ENCODE measurements around the gene REC8.
"Not testable (repeated sequence)": the region's sequence is repeated elsewhere in the genome, so short reads cannot be mapped to it uniquely, and the experiment has no call there.

Gene REC8

DNA sequence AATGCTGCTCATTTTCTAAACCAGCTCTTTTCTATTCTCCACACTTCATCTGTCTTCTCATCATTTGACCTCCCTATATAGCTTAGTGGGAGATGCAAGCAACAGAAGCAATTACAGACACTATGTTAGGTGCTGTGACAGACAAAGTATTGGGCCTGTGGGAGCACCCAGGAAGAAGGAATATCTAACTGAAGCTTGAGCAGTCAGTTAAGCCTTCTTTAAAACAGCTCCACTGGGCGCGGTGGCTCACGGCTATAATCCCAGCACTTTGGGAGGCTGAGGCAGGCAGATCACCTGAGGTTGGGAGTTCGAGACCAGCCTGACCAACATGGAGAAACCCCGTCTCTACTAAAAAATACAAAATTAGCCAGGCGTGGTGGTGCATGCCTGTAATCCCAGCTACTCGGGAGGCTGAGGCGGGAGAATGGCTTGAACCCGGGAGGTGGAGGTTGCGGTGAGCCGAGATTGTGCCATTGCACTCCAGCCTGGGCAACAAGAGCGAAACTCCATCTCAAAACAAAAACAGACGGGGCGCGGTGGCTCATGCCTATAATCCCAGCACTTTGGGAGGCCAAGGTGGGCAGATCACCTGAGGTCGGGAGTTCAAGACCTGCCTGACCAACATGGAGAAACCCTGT, 31.5 kb downstream of the REC8 start:
- DNase-seq (ENCODE audit: low read depth, low spot score): not testable (repeated sequence)

GRCh38 chr14:24204163-24205146, 32.6 kb downstream of the REC8 start:
- no peak for DNase-seq (ENCODE audit: low read depth, low spot score)

DNA sequence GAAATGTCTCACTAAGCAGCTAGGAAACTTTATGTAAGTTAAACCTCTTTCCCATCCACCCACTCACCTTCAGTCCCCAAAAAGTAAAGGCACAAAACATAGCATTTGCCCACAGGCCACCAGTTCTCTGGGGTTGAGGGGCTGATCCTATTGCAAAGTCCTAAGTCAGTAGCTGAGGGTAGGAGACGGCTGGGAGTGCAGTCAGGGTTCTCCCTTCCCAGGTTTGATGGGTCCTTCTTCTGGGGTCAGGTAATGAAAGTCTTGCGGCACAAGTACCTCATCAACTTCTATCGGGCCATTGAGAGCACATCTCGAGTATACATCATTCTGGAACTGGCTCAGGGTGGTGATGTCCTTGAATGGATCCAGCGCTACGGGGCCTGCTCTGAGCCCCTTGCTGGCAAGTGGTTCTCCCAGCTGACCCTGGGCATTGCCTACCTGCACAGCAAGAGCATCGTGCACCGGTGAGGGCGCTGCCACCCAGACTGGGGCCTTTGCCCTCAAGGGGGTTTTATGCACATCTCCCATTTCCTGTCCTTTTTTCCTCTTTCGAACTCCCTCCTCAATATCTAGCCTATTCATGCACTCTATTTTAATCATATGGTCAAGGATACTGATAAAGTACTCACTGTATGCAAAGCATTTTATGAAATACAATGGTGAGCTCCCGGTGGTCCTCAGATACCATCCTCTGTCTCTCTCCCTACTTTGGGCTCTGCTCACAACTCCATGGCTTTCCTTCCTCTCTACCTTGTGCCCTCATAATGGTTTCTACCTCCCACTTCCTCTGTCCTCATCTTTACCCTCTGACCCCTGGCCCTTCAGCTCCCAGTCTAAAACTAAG, 34.6 kb downstream of the REC8 start:
- DNase-seq (ENCODE audit: low read depth, low spot score): no peak

GRCh38 chr14:24207104-24207551, 35.2 kb downstream of the REC8 start:
- no peak for DNase-seq (ENCODE audit: low read depth, low spot score)

- no peak for DNase-seq (ENCODE audit: low read depth, low spot score)
Observed at GRCh38 chr14:24207625-24208024, 35.7 kb downstream of the REC8 start.

- no peak for DNase-seq (ENCODE audit: low read depth, low spot score)
Observed at GRCh38 chr14:24211311-24211710, 39.4 kb downstream of the REC8 start.

- DNase-seq (ENCODE audit: low read depth, low spot score): peak; percentile 99
Observed at GRCh38 chr14:24212924-24213865, 41.3 kb downstream of the REC8 start, which contains the start of gene CHMP4A. Gene CHMP4A (minus strand): TSS chr14:24213488. CDS start chr14:24213439, 49 bp downstream.

DNA sequence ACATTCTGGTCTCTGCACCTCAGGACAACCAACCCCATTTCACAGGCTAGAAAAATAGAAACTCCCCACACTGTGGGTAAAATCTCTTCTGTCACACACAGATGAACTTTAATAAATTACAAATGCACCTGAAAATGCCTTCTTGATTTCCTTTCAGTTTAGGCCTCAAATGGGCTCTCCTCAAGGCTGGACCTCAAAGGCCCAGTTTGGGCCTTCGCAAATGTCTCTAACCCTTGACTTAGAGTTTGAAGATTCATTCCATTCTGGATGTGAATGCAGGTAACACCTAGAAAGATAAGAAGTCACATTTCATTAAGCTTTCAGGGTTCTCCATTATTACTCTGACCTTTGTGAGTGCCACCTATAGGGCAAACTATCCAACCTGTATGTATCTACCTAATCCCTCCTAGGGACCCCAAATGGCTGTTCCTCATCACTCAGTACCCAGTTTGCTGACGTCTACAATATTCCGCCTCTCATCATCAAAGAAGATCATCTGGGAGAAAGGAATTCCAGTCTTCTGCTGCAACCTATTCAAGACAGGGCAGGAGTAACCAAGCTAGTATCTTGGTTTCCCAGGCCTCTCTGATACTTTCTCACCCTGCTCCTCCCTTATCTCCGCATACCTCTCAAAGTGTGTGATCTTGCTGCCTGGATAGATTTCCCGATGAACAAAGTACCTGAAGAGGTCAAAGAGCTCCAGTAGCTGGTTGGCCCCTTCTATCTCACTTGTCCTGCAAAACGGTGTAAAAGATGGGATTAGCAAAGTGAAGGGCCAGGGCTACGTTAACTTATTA, 42.2 kb downstream of the REC8 start:
- no peak for DNase-seq (ENCODE audit: low read depth, low spot score)

GRCh38 chr14:24215495-24216344, 43.8 kb downstream of the REC8 start, which contains the start of gene MDP1:
Gene MDP1 (minus strand): TSS chr14:24216066. CDS start chr14:24215955, 111 bp downstream.
- peak; percentile 95 for DNase-seq (ENCODE audit: low read depth, low spot score)

DNA sequence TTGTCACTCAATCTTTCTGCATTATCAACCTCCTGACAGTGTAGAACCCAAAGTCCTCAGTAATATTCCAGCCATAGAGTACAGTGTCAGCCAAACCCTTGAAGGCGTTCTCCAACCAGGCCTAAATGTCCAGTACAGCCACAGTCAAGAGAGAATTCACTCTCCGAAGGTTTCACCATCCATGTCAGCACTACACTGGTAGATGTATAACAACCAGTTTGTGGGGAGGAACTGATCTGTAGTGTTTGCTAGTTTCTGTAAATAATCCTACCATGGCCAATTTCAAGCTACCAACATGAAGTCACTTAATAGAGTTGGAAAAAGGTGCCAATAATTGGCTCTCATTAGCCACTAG, 44.4 kb downstream of the REC8 start:
- DNase-seq (ENCODE audit: low read depth, low spot score): no peak

DNA sequence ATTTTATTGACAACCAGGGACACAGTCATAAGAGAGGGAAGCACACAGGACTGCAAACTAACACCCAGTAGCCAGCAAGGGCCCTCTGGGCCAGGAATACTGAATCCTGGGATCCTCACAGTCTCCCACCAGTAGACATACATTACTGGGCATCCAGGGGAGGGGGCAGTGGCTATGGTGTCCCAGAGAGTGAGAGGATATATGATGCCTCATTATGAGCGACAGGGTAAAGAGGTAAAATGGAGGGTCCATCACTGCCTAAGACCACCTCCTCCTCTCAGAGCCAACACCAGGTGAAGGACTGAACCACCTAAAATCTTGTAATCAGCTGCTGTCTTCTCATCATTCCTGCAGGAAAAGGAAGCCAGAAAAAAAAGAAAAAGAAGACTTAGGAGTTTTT, 45.0 kb downstream of the REC8 start:
- DNase-seq (ENCODE audit: low read depth, low spot score): not testable (repeated sequence)

GRCh38 chr14:24219080-24219479, 47.2 kb downstream of the REC8 start:
- DNase-seq (ENCODE audit: low read depth, low spot score): no peak

DNA sequence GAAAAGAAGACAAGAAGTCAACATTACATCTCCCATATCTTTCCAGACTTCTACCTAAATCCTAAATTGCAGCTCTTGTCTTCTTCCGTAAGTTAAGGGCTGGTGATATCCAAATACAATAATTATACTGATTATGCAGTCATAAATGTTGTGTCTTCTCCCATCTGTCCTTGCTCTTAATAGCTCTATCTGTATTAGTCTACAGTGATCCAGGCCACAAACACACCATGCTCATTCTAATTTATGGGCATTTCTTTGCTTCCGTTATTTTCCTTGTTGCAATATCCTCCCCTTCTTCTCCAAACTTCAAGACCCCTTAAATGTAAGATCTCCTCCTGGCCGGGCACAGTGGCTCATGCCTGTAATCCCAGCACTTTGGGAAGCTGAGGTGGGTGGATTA, 47.6 kb downstream of the REC8 start:
- no peak for DNase-seq (ENCODE audit: low read depth, low spot score)

GRCh38 chr14:24222987-24223386, 51.1 kb downstream of the REC8 start:
- not testable (repeated sequence) for DNase-seq (ENCODE audit: low read depth, low spot score)

- DNase-seq (ENCODE audit: low read depth, low spot score): peak; percentile 64
Observed at GRCh38 chr14:24224618-24225071, 52.8 kb downstream of the REC8 start.

- DNase-seq (ENCODE audit: low read depth, low spot score): no peak
Observed at GRCh38 chr14:24226473-24226872, 54.6 kb downstream of the REC8 start.

GRCh38 chr14:24228902-24229301, 57.0 kb downstream of the REC8 start:
- DNase-seq (ENCODE audit: low read depth, low spot score): no peak
